B cell (primary cell): ENCODE measurements around the gene LPCAT3. TPM values are rescaled to one million over a fixed set of nuclear protein-coding genes. Genes with fewer than 3 reads are reported as not detected.
A peak's percentile ranks its signal among the peaks of the same experiment; 100 is the strongest.

Experiments
- ATAC-seq: fragments of 200-7000 bp; cut with Tn5 transposase; one replicate; pipeline ENCODE4 v1.10.0; 2021; ENCODE audit warnings: low read depth, mild to moderate bottlenecking, moderate number of reproducible peaks, moderate library complexity
- CTCF ChIA-PET: fragments of 350-600 bp; sonication (Branson Sonifier 250); formaldehyde crosslinking; loops from one replicate; lab custom pipeline; 2021; ENCODE audit warnings: antibody characterized with exemption, inconsistent platforms; lab: Charles Lee
- POLR2A ChIA-PET: fragments of 350-600 bp; sonication (Branson Sonifier 250); formaldehyde crosslinking; loops from one replicate; lab custom pipeline; 2021; ENCODE audit warnings: antibody characterized with exemption; lab: Charles Lee
- DNase-seq: peaks from one replicate; pipeline ENCODE4 v3.0.0; 2013
- H2AFZ ChIP-seq: 2 replicates; pipeline ENCODE4 v1.6.1; 2012; ENCODE audit warnings: mild to moderate bottlenecking, low read depth, low read length; ENCODE audit not compliant: insufficient read depth, poor library complexity, severe bottlenecking
- H3K27ac ChIP-seq, 2 donors: 1 replicate in 1 of 2; 2 replicates in 1 of 2; pipeline ENCODE4 v1.5.1; 2012 to 2013; ENCODE audit warnings: low read length in 2 of 2, mild to moderate bottlenecking in 2 of 2, moderate library complexity in 1 of 2
- H3K27me3 ChIP-seq, 4 experiments: fragments of 200-600 bp in 1 of 4; sonication (generic) in 1 of 4; replicated peaks in 1 of 4; 1 replicate in 2 of 4; 2 replicates in 2 of 4; pipeline versions ENCODE4 v1.6.1 to v1.7.0; 2013 to 2016; ENCODE audit warnings: low read length in 3 of 4, mild to moderate bottlenecking in 2 of 4, mixed read lengths in 1 of 4, moderate library complexity in 1 of 4; ENCODE audit not compliant: insufficient read depth in 4 of 4, control insufficient read depth in 3 of 4; ENCODE audit errors: control extremely low read depth in 1 of 4
- H3K36me3 ChIP-seq, 2 experiments: replicated peaks in 1 of 2; 1 replicate in 1 of 2; 2 replicates in 1 of 2; pipeline versions ENCODE4 v1.6.1 to v1.7.1; 2013; ENCODE audit warnings: low read length in 1 of 2; ENCODE audit not compliant: insufficient read depth in 2 of 2, control insufficient read depth in 1 of 2; ENCODE audit errors: control extremely low read depth in 1 of 2, extremely low read depth in 1 of 2
- H3K4me1 ChIP-seq, 2 donors: fragments of 200-600 bp in 1 of 2; sonication (generic) in 1 of 2; 1 replicate in 1 of 2; 2 replicates in 1 of 2; pipeline versions ENCODE4 v1.5.1 to v1.6.1; 2013 to 2017; ENCODE audit warnings: low read length in 2 of 2; ENCODE audit not compliant: control insufficient read depth in 2 of 2, insufficient read depth in 2 of 2
- H3K4me2 ChIP-seq: replicated peaks from 2 replicates; pipeline ENCODE3; 2012; ENCODE audit warnings: mild to moderate bottlenecking, low read depth, low read length; ENCODE audit not compliant: poor library complexity, severe bottlenecking
- H3K4me3 ChIP-seq, 5 experiments: fragments of 200-600 bp in 1 of 5; sonication (generic) in 1 of 5; 1 replicate in 3 of 5; 2 replicates in 2 of 5; pipeline versions ENCODE4 v1.5.1 to v1.7.0; 2011 to 2016; ENCODE audit warnings: low read length in 4 of 5, mild to moderate bottlenecking in 4 of 5, low read depth in 2 of 5, control low read depth in 1 of 5, moderate library complexity in 1 of 5; ENCODE audit not compliant: insufficient read depth in 1 of 5; ENCODE audit errors: control extremely low read depth in 1 of 5, extremely low read depth in 1 of 5
- H3K79me2 ChIP-seq: fragments of 200-600 bp; sonication (generic); one replicate; pipeline ENCODE4 v1.6.0; 2016; ENCODE audit warnings: low read length; ENCODE audit not compliant: control insufficient read depth, insufficient read depth
- H3K9ac ChIP-seq: fragments of 200-600 bp; sonication (generic); 2 replicates; pipeline ENCODE4 v1.6.1; 2017; ENCODE audit warnings: mild to moderate bottlenecking, low read length, moderate library complexity
- H3K9me3 ChIP-seq, 3 donors: one replicate each; pipeline versions ENCODE4 v1.6.1 to v1.7.1; 2013; ENCODE audit warnings: low read length in 2 of 3; ENCODE audit not compliant: control insufficient read depth in 2 of 3, insufficient read depth in 1 of 3; ENCODE audit errors: control extremely low read depth in 1 of 3
- H4K20me1 ChIP-seq: 2 replicates; pipeline ENCODE4 v1.6.0; 2012; ENCODE audit warnings: mild to moderate bottlenecking, low read length; ENCODE audit not compliant: insufficient read depth, control insufficient read depth, poor library complexity, severe bottlenecking
- H3K27ac Mint-ChIP-seq: one replicate; pipeline ENCODE4 v1.8.0; 2021; ENCODE audit warnings: mixed read lengths
- H3K27me3 Mint-ChIP-seq: one replicate; pipeline ENCODE4 v1.8.0; 2021; ENCODE audit warnings: mixed read lengths
- H3K4me1 Mint-ChIP-seq: one replicate; pipeline ENCODE4 v1.8.0; 2021; ENCODE audit warnings: mixed read lengths
- H3K4me3 Mint-ChIP-seq: one replicate; pipeline ENCODE4 v1.8.0; 2021; ENCODE audit warnings: mixed read lengths
- H3K9me3 Mint-ChIP-seq: one replicate; pipeline ENCODE4 v1.8.0; 2022; ENCODE audit warnings: mixed read lengths; ENCODE audit not compliant: insufficient read depth
- CTCF ChIP-seq: fragments of 200-600 bp; IDR thresholded peaks from one replicate; pipeline ENCODE4 v1.8.0; 2022; ENCODE audit warnings: antibody characterized with exemption, mild to moderate bottlenecking
- EZH2 ChIP-seq: IDR thresholded peaks from 2 replicates; pipeline ENCODE4 v1.6.1; 2012; ENCODE audit warnings: borderline replicate concordance, low read depth, mild to moderate bottlenecking, moderate library complexity, low read length; ENCODE audit not compliant: insufficient read depth, poor library complexity, severe bottlenecking
- WGBS: methylation state at CpG from one replicate; pipeline ENCODE4 v1.1.5; 2013; ENCODE audit warnings: missing lambda C conversion rate; ENCODE audit not compliant: insufficient coverage; 5-methylcytosine and 5-hydroxymethylcytosine counted together
- intact Hi-C: fragments of 100-400 bp; cut with micrococcal nuclease; formaldehyde crosslinking; loops from one replicate; pipeline ENCODE4 v1.10.0; 2022
- polyA plus RNA-seq: library from polyadenylated mRNA; depleted of rRNA; stranded (reverse); fragments of >200 nt; gene quantifications from 2 replicates; pipeline ENCODE4 v1.2.3, GENCODE V29; 2012
- total RNA-seq, 2 donors: library from RNA; stranded (reverse); fragments of 120-200 nt in 1 of 2; gene quantifications; 1 replicate in 1 of 2; 2 replicates in 1 of 2; pipeline versions ENCODE4 v1.2.3 to v1.2.4, GENCODE V29; 2013 to 2022

The LPCAT3 gene
- total and polyA plus RNA-seq, 2 donors (not counting 1 experiment from before 2014, with no cell fraction given), result 17.6 to 26.2 TPM

GRCh38 chr12:6944381-6945186, 73.7 kb downstream of the LPCAT3 start:
- TF ChIP-seq CTCF, result peak; percentile 90
- TF ChIP-seq EZH2, result no peak
- Mint-ChIP-seq H3K4me1 (peaks cover 63% of the 10 kb centered on the region), H3K27me3 (no peaks in the 10 kb centered on the region), H3K4me3 (peak overlapping the region; percentile 97), H3K27ac (peak overlapping the region; percentile 97), H3K9me3 (no peaks in the 10 kb centered on the region)
- no peaks in the 10 kb centered on the region for H3K9me3 ChIP-seq
- CTCF ChIA-PET, result interaction anchor here (0.6 to 16.6 kb wide), 24 partner anchors 7 to 309 kb away, joined by 3 to 944 read pairs (median 5); partner anchors contain the start of genes C1R, C1RL, EMG1 and LPCAT3
- WGBS, result under 1% methylated on average over 38 of the region's 48 CpGs
- POLR2A ChIA-PET, result interaction anchor here (0.9 to 18.5 kb wide), 16 partner anchors 14 to 221 kb away, joined by 3 to 662 read pairs (median 5); partner anchors contain the start of genes C1RL, CDCA3, COPS7A and ENO2
- peak overlapping the region; percentile 93 to 99 for H3K27ac ChIP-seq
- no peaks in the 10 kb centered on the region for H3K27me3 ChIP-seq
- peak; percentile 91 for DNase-seq
- peak overlapping the region; percentile 99 for H3K4me2 ChIP-seq
- intact Hi-C loops, result loop anchor here (1.0 to 10.0 kb wide), 7 partner anchors 17 to 310 kb away; partner anchors contain the start of genes C1RL, EMG1, LPAR5 and LPCAT3
- H3K36me3 ChIP-seq, result peaks cover 0 to 10% of the 10 kb centered on the region in 2 experiments
- H3K4me3 ChIP-seq, result peak overlapping the region; percentile 25 to 92 (median 80)
- peak overlapping the region; percentile 72 for H2AFZ ChIP-seq
- peaks cover 10% of the 10 kb centered on the region for H3K79me2 ChIP-seq
- peak; percentile 46 for ATAC-seq
- peak overlapping the region; percentile 89 for H3K9ac ChIP-seq
- H3K4me1 ChIP-seq, result peaks cover 56 to 73% of the 10 kb centered on the region in 2 donors
- H4K20me1 ChIP-seq, result no peaks in the 10 kb centered on the region
